Osteoblast (primary cell): ENCODE data around the gene PARP12. TPM values are rescaled to one million over a fixed set of nuclear protein-coding genes. Genes with fewer than 3 reads are reported as not detected.
A peak's percentile ranks its signal among the peaks of the same experiment; 100 is the strongest.

Experiments
- DNase-seq: peaks from one replicate; pipeline ENCODE4 v3.0.0; 2011; ENCODE audit warnings: low spot score, mixed read lengths; ENCODE audit not compliant: insufficient read length; ENCODE audit errors: missing footprints
- H2AFZ ChIP-seq: 2 replicates; pipeline ENCODE4 v1.6.0; 2011; ENCODE audit warnings: mild to moderate bottlenecking, low read length
- H3K27ac ChIP-seq: 2 replicates; pipeline ENCODE4 v1.5.1; 2011; ENCODE audit warnings: mild to moderate bottlenecking, low read depth, low read length, moderate library complexity
- H3K27me3 ChIP-seq: 2 replicates; pipeline ENCODE4 v1.6.0; 2012; ENCODE audit warnings: mild to moderate bottlenecking, control low read depth, inconsistent platforms, low read length, moderate library complexity; ENCODE audit not compliant: insufficient read depth
- H3K36me3 ChIP-seq: 2 replicates; pipeline ENCODE4 v1.5.1; 2011; ENCODE audit warnings: mild to moderate bottlenecking, low read length, control low read depth, moderate library complexity; ENCODE audit not compliant: insufficient read depth
- H3K4me1 ChIP-seq: 2 replicates; pipeline ENCODE4 v1.5.1; 2011; ENCODE audit warnings: mild to moderate bottlenecking, low read length, control low read depth, moderate library complexity; ENCODE audit not compliant: insufficient read depth
- H3K4me2 ChIP-seq: 2 replicates; pipeline ENCODE4 v1.6.0; 2011; ENCODE audit warnings: mild to moderate bottlenecking, low read length; ENCODE audit not compliant: insufficient read depth
- H3K4me3 ChIP-seq: fragments of 200-600 bp; sonication (generic); 3 replicates; pipeline ENCODE4 v1.5.1; 2012; ENCODE audit warnings: mild to moderate bottlenecking, low read length, inconsistent platforms; ENCODE audit not compliant: insufficient read depth
- H3K79me2 ChIP-seq: 2 replicates; pipeline ENCODE4 v1.6.0; 2012; ENCODE audit warnings: mild to moderate bottlenecking, low read length, control low read depth, inconsistent platforms; ENCODE audit not compliant: insufficient read depth
- H3K9me3 ChIP-seq: 2 replicates; pipeline ENCODE4 v1.5.1; 2011; ENCODE audit warnings: low read depth, low read length, control low read depth
- H4K20me1 ChIP-seq: 2 replicates; pipeline ENCODE4 v1.6.0; 2012; ENCODE audit warnings: mild to moderate bottlenecking, low read length, control low read depth; ENCODE audit not compliant: insufficient read depth
- total RNA-seq: library from RNA; depleted of rRNA; stranded (reverse); fragments of >200 nt; gene quantifications from 2 replicates; pipeline ENCODE4 v1.2.3, GENCODE V29; 2012
- TF ChIP-seq, protein P1 (sequence below): IDR thresholded peaks from 2 replicates; pipeline ENCODE4 v1.5.1; 2011; ENCODE audit warnings: mild to moderate bottlenecking, low read depth, low read length, moderate library complexity; ENCODE audit errors: extremely low read depth

Gene PARP12
- total RNA-seq, 1 donor: 26.4 TPM

DNA sequence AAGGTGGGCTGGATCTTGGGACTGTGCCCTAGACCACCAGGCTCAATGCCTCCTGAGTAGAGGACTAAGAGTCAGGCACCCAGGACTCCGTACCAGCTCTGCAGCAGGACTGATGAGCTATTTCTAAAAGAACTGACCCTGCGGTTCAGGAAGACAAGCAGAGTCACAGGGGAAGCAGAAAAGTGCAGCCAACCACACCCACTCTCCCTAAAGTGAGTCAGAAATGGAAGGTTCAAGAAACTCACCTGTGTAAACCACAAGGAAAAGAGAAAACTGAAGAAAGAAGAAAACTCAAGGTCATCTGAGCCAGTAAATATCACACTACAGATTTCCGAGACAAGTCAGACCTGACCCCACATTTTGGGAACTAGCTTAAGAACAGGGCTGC lies 2.5 kb downstream of the PARP12 start:
- H3K36me3 ChIP-seq: no peaks in the 10 kb centered on the region
- no peak overlapping the region for H2AFZ ChIP-seq
- no peak overlapping the region for H3K4me3 ChIP-seq
- peaks cover 13% of the 10 kb centered on the region for H3K79me2 ChIP-seq
- no peaks in the 10 kb centered on the region for H4K20me1 ChIP-seq
- no peaks in the 10 kb centered on the region for H3K27me3 ChIP-seq
- H3K9me3 ChIP-seq: no peaks in the 10 kb centered on the region
- peak overlapping the region; percentile 81 for H3K4me2 ChIP-seq
- no peak for DNase-seq
- peak overlapping the region; percentile 52 for H3K27ac ChIP-seq
- TF ChIP-seq, protein P1, sequence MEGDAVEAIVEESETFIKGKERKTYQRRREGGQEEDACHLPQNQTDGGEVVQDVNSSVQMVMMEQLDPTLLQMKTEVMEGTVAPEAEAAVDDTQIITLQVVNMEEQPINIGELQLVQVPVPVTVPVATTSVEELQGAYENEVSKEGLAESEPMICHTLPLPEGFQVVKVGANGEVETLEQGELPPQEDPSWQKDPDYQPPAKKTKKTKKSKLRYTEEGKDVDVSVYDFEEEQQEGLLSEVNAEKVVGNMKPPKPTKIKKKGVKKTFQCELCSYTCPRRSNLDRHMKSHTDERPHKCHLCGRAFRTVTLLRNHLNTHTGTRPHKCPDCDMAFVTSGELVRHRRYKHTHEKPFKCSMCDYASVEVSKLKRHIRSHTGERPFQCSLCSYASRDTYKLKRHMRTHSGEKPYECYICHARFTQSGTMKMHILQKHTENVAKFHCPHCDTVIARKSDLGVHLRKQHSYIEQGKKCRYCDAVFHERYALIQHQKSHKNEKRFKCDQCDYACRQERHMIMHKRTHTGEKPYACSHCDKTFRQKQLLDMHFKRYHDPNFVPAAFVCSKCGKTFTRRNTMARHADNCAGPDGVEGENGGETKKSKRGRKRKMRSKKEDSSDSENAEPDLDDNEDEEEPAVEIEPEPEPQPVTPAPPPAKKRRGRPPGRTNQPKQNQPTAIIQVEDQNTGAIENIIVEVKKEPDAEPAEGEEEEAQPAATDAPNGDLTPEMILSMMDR: no peak
- H3K4me1 ChIP-seq: peaks cover 33% of the 10 kb centered on the region

GRCh38 chr7:140059273-140060242 lies 3.2 kb downstream of the PARP12 start:
- Histone ChIP-seq H3K4me1 (peaks cover 33% of the 10 kb centered on the region), H3K27me3 (no peaks in the 10 kb centered on the region), H2AFZ (no peak overlapping the region), H3K4me3 (no peak overlapping the region), H3K36me3 (no peaks in the 10 kb centered on the region), H3K79me2 (peaks cover 13% of the 10 kb centered on the region), H4K20me1 (no peaks in the 10 kb centered on the region), H3K4me2 (peak overlapping the region; percentile 31), H3K27ac (peak overlapping the region; percentile 52), H3K9me3 (no peaks in the 10 kb centered on the region)
- peak; percentile 90 for DNase-seq
- TF ChIP-seq, protein P1: no peak

DNA sequence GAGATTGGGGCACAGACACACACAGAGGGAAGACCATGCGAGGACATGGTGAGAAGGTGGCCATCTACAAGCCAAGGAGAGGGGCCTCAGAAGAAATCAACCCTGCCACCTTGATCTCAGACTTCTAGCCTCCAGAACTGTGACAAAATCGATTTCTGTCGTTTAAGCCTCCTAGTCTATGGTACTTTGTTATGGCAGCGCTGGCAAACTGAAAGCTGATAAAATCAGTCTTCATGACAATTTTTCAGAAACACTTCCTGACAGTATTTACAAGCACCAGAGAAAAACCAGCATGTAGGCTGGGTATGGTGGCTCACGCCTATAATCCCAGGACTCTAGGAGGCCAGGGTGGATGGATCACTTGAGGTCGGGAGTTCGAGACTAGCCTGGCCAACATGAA lies 4.2 kb downstream of the PARP12 start:
- no peaks in the 10 kb centered on the region for H3K27me3 ChIP-seq
- no peaks in the 10 kb centered on the region for H3K36me3 ChIP-seq
- peaks cover 13% of the 10 kb centered on the region for H3K79me2 ChIP-seq
- no peak overlapping the region for H3K4me3 ChIP-seq
- no peak overlapping the region for H2AFZ ChIP-seq
- peaks cover 33% of the 10 kb centered on the region for H3K4me1 ChIP-seq
- H3K4me2 ChIP-seq: no peak overlapping the region
- no peaks in the 10 kb centered on the region for H4K20me1 ChIP-seq
- no peaks in the 10 kb centered on the region for H3K9me3 ChIP-seq
- TF ChIP-seq, protein P1: no peak
- no peak overlapping the region for H3K27ac ChIP-seq
- DNase-seq: no peak

DNA sequence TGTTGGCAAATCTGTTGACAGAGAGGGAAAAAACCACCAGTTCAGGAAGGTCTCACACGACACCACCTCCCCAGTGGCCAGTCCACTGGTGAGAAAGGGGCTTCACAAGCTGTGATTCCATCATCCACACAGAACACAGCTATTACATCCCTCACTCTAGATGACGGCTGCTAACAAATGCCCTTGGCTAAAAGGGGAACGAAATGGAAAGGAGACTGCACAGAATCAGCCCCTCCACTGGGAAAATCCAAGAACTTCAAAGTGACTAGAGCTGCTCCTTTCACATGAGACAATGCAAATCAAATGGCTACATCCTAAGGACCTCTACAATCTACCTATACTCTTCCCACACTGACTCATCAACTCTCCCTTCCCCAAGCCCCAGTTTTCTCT lies 5.6 kb downstream of the PARP12 start:
- Histone ChIP-seq H3K79me2 (peaks cover 13% of the 10 kb centered on the region), H3K27ac (no peak overlapping the region), H3K4me3 (no peak overlapping the region), H2AFZ (no peak overlapping the region), H3K9me3 (no peaks in the 10 kb centered on the region), H3K27me3 (no peaks in the 10 kb centered on the region), H3K4me1 (peaks cover 33% of the 10 kb centered on the region), H3K4me2 (no peak overlapping the region), H4K20me1 (no peaks in the 10 kb centered on the region), H3K36me3 (no peaks in the 10 kb centered on the region)
- TF ChIP-seq, protein P1: no peak
- DNase-seq: no peak
